Kidney capillary endothelial cell (primary cell): ENCODE data around the gene ZFAND3.
A peak's percentile ranks its signal among the peaks of the same experiment; 100 is the strongest.
"Not testable (repeated sequence)": the region's sequence is repeated elsewhere in the genome, so short reads cannot be mapped to it uniquely, and the experiment has no call there.

Source experiments
- DNase-seq: peaks from one replicate; pipeline ENCODE4 v3.0.0-alpha.2; 2018; ENCODE audit warnings: low spot score

Gene ZFAND3

DNA sequence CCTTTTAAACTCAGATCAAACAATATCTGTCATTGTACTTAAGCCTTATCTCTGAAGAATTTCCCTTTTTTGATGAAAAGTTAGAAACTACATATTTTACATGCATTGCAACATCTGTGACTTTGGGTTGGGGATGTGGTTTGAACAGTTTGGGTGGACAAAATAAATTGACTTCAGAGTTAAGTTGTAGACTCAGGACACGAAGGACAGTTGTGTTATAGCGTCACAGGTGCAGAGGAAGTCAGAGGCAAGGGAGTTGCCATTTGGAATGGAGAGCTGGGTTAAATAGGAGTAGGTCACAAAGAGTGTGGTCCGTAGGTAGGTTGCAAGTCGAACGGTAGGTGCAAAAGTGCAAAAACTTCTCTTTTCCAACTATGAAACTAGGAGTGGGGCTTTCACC, 46.0 kb downstream of the ZFAND3 start:
- DNase-seq, result no peak

DNA sequence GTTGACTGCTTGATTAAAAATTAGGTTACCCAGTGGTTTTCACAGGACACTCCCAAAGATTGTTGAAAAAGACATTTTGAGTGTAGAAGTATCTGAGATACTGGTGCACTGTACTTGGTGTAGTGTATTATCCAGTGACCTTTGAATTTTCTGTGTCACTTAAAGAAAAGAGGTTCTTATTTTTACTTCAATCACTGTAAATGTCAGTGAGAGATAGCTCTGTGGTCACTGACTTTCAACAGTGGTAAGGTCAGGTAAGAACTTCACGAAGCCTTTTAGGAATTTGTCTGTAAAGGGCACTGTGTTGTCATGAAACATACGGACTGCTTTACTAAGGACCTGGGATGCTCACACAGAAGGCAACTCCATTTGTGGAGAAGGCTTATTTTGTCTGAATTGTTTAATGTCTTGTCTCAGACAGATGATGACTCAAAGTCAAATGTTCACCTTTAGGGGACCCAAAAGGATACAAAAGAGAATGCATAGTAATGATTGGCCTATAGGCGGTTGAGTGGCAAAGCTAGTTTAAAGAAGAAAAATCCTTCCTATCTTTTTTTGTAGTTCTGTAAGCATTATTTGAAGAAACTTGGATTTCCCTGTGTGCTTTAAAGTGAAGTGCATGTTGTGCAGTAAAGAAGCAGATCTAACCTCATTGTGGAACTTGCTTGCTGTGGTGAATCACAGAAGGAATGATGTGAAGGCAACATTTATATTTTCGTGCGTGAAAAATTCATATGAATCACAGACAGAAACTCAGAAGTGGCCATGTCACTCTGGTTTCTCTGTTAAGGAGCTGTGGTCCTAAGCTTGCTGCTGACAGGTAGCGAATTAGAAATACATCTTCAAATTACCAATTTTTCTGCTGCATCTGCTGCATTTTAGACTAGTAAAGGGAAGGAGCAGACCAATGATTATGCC, 47.3 kb downstream of the ZFAND3 start:
- no peak for DNase-seq

DNA sequence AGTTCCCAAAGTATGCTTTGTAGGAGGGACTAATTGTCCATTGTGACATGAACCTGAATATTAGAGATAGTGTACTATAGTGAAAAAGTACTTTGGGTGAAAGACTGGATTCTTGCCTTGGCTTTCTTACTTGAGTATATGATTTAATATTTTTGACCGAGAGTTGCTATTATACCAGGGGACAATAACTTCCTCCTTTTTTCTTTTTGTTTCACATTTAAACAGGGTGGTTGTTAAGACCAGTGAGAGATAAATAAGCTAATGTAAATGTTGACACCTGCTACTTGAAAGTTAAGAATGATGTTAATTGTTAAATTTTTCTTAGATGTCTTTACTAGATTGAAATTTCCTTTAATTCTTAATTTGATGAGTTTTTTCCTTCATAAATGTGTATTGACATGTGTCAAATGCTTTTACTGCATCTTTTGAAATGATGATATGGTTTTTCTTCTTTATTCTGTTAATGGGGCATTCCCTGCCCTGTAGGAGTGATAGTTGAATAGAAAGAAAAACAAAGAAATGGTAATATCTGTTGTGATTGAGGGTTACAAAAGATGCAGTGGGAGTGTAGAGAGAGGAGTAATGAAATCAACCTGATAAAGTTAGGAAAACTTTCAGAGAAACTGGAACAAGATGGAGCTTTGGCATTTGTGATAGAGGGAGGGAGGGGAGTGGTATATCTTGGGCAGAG, 48.4 kb downstream of the ZFAND3 start:
- no peak for DNase-seq

DNA sequence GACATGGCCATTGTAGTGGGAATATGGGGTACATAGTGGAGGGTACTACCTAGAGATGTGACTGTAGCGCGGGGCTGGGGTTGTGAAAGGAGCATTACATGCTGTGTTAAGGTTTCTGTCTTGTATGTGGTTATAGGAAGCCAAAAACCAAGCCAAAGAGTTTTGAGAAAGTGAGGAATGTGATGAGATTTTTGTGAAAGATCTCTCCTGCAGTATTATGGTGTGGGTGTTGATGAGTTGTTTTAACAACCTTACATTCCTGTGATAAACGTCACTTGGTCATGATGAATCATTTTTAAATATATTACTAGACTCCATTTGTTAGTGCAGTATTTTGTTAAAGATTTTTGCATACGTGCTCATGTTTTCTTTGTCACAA, 48.9 kb downstream of the ZFAND3 start:
- DNase-seq, result peak; percentile 36

DNA sequence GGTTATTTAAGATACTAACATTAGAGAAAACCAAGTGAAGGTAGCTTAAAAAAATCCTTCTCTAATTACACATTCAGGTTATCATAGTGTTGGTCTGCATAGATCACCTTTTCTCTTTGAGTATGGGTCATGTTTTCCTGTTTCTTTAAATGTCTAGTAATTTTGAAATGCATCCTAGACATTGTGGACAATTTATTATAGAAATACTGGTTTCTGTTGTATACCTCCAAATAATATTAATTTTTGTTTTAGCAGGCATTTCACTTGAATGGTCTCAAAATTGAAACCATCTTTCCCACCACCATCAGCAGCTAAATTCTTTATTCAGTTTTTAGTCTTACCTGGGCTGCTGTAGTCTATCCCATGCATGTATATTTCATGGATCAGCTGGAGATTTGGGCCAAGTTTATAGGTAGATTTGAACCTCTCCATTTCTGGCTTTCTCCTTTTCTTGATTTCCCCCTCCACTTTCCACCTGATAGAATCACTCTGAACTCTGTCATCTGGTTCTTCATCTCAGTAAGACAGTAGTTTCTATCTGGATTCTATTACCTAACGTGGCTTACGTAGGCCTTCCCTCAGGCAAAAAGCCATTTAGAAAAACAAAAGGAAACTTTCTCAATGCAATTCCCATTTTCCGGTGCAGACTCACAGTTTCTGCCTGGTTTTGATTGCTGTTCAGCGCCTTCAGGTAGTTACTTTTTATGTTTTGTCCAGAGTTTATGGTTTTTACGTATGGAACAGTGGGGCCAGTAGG, 52.3 kb downstream of the ZFAND3 start:
- no peak for DNase-seq

DNA sequence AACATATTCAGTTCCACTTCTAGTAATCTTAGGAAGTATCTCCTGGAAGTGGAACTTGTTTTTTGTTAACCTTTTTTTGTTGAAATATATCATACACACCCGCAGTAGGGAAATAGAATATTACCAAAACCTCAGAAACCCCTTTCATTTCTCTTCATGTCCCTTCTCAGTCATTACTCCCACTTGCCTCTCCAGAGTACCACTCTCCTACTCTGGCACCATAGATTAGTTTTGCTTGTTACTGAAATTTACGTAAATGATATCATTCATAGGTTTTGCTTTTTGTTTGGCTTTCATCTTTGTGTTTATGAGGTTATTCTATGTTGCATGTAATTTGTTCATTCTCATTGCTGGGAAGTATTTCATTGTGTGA, 52.8 kb downstream of the ZFAND3 start:
- no peak for DNase-seq

DNA sequence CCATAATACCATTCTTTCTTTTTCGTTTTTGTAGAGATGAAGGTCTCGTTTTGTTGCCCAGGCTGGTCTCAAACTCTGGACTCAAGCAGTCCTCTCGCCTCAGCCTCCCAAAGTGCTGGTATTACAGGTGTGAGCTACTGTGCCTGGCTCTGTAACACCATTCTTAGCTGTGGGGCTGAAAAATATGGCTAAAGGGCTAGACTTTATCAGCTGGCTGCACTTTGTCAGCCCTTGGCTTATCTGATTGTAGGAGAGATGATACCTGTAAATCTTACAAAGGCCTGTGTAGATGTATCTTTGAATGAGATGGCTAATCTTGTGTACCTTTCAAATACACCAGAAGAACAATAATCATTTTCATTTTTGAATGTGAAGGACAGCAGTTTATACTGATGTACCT, 55.2 kb downstream of the ZFAND3 start:
- no peak for DNase-seq

DNA sequence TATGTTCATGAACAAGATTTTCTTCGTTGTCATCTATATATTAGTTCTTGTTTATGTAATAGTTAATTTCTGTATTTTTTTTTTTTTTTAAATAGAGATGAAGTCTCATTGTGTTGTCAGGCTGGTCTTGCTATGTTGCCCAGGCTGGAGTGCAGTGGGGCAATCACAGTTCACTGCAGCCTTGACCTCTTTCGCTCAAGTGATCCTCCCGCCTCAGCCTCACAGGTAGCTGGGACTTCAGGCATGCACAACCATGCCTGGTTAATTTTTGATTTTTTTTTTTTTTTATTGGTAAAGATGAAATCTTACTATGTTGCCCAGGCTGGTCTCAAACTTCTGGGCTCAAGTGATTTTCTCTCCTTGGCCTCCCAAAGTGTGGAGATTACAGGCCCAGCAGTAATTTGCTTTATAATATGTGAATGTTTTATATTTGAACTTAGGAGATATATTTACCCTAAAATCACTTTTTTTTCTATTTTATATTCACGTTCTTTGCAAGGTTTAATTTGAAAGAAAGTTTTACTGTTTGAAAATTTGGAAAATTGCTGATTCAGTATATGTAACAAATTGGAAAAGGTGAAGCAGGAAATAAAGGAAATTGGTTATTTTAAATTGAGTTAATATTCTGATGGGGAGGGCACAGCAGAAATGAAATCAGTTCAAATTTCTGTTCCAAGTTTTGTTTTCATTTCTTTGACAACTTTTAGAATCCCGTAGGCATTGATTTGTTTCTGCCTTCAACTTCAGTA, 56.2 kb downstream of the ZFAND3 start:
- DNase-seq, result no peak

DNA sequence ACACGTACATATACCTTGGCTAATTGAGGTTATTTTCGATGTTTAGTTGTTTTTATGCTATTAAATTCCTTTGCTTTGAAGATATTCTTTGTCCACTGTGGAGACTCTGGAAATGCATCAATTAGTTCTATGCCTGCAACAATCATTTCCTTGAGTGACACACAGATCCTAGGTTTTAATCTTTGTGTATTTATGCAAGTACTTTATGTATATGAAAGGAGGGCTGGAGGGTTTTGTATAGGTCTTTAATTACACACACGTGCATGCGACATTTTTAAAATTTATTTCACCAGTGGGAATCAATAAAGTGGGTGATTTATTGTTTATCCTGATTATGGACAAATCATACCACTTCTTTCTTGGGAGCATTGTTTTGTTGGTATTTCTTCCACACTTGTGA, 57.3 kb downstream of the ZFAND3 start:
- no peak for DNase-seq

DNA sequence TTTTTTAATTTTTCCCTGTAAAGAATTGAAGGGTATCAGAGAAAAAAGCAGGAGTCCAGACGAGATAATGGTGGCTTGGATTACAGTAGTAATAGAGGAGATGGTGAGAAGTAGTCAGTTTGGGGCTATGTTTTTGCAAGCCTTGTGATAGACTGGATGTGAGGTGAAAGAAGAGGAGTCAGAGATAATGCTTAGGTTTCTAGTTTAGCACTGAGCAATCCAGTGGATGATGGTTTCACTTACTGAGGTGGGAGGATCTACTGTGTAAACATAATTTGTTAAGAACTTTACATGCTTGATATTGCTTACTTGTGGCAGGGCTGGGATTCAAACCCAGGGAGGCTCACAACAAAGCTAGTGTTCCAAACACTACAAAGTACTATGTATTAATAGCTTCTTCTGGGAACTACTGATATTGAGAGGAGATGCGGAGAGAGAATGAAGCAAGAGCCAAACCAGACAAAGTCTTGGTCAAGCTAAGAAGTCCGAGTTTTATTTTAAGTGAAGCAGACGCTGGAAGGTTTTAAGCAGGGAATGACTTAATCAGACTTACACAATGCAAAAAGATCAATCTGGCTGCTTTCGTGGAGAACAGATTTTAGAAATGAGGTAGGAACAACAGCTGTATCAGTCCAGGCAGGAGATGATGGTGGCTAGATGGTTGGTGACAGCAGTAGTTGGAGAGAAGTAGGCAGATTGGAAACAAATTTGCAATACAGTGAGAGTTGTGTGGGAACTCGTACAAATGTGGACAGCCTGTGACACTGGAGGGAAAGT, 58.0 kb downstream of the ZFAND3 start:
- no peak for DNase-seq

DNA sequence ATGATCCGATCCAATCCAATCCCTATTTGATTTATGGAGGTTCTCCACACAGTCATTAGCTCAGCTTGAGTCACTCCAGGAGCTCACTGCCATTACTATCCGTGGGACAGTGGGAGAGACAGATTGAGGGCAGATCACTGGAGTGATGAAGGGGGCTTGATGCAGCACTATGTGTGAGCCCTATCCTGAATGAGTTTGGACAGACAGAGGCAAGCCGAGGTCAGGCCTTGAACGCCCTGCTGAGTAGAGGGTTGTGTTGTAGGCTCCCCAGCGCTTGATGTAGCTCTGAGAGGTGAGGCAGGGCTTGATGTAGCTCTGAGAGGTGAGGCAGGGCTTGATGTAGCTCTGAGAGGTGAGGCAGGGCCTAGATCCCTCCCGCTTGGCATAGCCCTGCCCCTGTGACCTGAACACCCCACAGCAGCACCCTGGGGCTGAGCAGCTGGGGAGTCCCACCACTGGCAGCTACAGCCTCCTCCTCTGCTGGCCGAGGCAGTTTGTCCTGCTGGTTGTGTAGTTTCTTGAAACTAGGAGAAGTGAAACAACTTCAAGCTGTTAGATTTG, 58.7 kb downstream of the ZFAND3 start:
- no peak for DNase-seq

DNA sequence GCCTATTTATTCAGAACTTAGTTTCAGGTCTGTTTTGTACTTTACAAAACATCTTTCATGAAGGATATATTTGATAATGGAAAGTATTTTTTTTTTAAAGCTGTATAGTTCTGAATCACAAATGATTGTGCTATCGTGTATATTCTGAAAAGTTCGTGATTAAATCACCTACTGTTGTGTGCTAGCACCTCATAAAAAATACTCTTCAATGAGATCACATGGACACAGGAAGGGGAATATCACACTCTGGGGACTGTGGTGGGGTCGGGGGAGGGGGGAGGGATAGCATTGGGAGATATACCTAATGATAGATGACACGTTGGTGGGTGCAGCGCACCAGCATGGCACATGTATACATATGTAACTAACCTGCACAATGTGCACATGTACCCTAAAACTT, 61.1 kb downstream of the ZFAND3 start:
- DNase-seq, result not testable (repeated sequence)

DNA sequence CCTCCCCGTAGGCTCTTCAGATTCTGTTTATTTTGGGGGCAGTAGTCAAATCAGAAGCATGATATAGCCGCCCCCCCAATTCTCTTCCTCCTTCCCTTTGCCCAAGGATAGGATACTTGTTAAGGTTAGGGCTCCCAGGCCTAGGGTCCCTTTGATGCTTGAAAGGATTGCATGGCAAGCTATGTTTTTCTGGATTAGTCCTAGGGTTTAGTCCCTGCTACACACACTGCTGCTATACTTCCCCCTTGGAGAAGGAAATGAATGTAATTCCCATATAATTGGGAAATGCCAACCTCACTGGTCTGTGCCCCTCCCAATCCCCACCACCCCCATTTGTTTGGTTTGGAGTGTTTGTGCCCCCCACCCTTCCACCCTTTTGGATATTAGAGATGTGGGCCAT, 62.8 kb downstream of the ZFAND3 start:
- no peak for DNase-seq

DNA sequence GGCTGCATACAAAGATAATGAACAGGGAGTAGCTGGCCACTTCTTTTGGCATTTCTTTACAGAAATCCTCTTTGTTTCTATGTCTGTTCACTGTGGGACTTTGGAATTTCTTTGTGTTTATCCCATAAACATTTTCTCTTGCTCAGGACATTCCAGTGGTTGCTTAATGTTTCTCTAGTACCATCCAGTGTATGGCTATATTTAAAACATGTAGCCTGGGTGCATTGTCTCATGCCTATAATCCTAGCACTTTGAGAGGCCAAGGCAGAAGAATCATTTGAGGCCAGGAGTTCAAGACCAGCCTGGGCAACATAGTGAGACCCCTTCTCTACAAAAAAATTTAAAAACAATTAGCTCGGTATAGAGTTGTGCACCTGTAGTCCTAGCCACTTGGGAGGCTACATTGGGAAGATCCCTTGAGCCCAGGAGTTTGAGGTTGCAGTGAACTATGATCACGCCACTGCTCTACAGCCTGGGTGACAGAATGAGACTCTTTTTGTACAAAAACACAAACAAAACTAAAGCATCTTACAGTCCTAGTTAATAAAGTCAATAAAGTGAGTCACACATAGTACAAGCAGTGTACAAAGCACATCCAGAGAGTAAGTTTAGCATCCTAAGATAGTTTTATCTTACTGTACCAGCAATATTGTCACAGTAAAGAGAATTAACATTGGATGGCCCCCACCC, 63.3 kb downstream of the ZFAND3 start:
- no peak for DNase-seq

DNA sequence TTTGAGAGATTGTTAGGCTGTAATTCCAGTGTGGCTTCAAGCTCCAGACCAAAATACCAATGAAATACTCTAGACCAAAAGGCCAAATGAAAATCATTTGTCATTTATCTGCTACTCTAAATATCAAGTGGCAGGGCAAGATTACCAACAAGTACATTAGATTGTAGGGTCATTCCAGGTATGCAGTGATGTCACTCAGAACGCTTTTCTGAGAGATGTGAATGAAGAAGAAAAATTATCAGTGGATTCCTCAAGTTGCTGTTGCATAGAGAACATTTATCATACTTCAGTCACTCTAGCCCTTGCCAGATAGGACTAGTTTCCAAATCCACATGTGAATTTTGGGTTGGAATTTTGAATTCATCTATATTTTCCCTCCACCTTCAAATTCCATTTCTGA, 65.0 kb downstream of the ZFAND3 start:
- DNase-seq, result no peak

DNA sequence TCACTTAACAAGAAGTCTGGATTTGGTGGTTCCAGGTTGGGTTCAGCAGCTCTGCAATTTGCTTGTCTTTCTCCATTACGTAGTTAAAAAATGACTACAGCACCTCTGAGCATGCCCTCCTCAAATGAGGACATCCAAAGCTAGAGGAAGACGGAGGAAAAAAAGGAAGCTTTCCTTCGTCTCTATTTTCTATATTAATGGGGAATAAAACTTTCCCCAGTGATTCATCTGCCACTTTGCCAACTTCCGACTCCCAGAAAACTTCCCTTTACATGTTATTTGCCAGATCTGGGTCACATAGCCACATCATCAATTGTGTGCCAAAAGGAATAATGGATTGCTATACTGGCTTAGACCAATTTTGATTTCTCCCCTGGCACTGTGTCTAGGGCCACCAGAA, 69.5 kb downstream of the ZFAND3 start:
- DNase-seq, result no peak

DNA sequence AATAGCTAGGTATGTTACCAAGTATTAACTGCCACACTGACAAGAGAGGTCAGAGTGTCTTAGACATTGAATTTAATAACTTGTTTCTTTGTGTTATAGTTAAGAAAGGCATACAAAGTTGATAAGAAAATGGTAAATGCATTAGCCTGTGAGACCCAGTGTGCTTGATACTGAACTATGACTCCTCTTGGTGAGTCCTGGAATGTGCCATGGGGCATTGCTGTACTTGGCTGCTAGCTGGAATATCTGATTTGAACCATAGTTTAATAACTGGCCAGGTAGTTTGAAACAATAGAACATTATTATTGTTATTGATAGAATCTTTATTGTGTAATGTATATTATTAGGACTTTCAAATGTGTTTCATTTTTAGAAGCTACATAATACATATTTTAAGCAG, 70.0 kb downstream of the ZFAND3 start:
- DNase-seq, result no peak

DNA sequence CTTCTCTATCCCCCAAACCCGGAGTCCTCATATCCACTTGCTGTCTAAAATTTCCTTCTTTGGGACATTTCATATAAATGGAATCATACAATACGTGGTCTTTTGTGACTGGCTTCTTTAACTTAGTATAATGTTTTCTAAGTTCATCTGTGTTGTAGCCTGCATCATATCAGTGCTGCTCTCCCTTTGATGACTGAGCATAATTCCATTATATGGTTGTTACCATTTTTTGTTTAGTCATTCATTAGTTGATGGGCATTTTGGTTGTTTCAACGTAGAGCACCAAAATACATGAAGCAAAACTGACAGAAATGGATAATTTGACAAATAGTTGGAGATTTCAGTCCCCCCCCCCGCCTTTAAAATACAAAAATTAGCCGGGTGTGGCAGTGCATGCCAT, 71.5 kb downstream of the ZFAND3 start:
- DNase-seq, result no peak

DNA sequence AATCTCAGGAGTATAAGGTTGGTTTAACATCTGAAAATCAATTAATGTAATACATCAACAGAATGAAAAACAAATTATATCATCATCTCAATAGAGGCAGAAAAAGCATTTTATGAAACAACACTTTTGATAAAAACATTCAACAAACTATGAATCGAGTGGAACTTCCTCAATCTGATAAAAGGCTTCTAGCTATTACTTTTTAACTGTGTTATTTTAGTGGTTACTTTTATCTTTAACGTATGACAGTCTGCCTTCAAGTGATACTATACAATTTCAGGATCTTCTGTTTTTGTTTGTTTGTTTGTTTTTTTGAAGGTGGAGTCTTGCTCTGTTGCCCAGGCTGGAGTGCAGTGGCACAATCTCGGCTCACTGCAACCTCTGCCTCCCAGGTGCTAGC, 73.7 kb downstream of the ZFAND3 start:
- no peak for DNase-seq

DNA sequence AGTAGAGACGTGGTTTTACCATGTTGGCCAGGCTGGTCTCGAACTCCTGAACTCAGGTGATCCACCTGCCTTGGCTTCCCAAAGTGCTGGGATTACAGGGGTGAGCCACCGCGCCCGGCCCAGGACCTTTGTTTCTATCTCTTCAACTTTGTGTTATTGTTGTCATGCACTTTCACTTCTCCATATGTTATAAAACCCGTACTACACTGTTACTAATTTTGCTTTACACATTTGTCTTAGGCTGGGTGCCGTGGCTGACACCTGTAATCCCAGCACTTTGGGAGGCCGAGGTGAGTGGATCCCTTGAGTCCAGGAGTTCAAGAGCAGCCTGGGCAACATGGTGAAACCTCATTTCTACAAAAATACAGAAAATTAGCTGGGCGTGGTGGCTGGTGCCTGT, 74.2 kb downstream of the ZFAND3 start:
- not testable (repeated sequence) for DNase-seq
